GM18868 (cell line): ENCODE data around the gene S100A2.
"Not testable (repeated sequence)": the region's sequence is repeated elsewhere in the genome, so short reads cannot be mapped to it uniquely, and the experiment has no call there.

Source experiments
- ATAC-seq: cut with Tn5 transposase; IDR thresholded peaks from one replicate; pipeline ENCODE4 v1.9.1; 2021; ENCODE audit warnings: mild to moderate bottlenecking, moderate library complexity; ENCODE audit not compliant: unreplicated experiment

Gene S100A2

GRCh38 chr1:153566414-153567371 lies 1.0 kb upstream of the S100A2 start:
- ATAC-seq = peak; percentile 62

- ATAC-seq = no peak
Measured at GRCh38 chr1:153563991-153564390, 1.7 kb downstream of the S100A2 start.

DNA sequence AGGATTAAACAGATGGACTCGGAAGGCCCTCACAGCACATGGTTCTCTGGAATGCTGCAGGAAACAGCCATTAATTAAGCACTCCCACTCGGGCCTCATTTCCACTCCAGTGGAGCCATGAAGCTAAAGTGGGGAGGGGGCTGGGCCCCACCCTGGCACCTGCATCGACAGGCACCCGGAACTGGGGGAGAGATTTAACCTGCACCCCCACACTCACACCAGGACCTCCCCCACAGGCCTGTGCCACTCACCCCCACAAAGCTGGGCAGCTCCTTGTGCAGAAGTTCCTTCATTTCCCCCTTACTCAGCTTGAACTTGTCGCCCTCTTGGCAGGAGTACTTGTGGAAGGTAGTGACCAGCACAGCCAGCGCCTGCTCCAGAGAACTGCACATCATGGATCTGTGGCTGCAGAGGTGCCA lies 2.2 kb downstream of the S100A2 start:
- ATAC-seq = no peak

GRCh38 chr1:153562021-153562420 lies 3.6 kb downstream of the S100A2 start:
- ATAC-seq = not testable (repeated sequence)

GRCh38 chr1:153561466-153561985 lies 4.1 kb downstream of the S100A2 start:
- ATAC-seq = no peak

- no peak for ATAC-seq
Measured at GRCh38 chr1:153560771-153561465, 4.7 kb downstream of the S100A2 start.

DNA sequence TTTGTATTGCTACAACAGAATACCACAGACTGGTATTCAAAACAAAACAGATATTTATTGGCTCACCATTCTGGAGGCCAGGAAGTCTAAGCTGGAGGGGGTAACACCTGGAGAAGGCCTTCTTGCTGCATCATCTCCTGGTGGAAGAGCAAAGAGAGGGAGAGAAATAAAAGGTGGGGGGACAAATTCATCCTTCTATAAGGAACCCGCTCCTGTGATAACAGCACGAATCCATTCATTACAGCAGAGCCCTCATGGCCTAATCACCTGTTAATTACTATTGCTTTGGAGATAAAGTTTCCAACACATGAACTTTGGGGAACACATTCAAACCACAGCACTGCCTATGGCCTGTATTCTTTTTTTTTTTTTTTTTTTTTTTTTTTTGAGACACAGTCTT lies 5.4 kb downstream of the S100A2 start:
- ATAC-seq = no peak

GRCh38 chr1:153557877-153558276 lies 7.8 kb downstream of the S100A2 start:
- ATAC-seq = no peak

DNA sequence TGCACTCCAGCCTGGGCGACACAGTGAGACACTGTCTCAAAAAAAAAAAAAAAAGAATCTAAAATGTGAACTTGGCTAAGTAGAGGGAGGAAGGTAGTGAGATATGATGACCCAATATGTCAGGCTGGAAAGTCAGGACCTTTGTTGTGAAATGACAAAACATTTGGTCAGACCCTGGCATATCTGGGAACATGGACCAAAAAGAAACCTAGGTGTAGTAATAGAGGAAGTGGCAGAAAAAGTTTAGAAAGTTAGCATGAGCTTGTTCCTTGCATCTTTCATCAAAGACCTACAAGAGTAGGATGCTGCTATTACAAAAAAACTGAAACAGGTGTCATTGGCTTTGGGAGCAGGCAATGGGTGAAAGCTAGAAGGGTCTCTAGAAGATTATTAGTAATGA lies 9.3 kb downstream of the S100A2 start:
- no peak for ATAC-seq

DNA sequence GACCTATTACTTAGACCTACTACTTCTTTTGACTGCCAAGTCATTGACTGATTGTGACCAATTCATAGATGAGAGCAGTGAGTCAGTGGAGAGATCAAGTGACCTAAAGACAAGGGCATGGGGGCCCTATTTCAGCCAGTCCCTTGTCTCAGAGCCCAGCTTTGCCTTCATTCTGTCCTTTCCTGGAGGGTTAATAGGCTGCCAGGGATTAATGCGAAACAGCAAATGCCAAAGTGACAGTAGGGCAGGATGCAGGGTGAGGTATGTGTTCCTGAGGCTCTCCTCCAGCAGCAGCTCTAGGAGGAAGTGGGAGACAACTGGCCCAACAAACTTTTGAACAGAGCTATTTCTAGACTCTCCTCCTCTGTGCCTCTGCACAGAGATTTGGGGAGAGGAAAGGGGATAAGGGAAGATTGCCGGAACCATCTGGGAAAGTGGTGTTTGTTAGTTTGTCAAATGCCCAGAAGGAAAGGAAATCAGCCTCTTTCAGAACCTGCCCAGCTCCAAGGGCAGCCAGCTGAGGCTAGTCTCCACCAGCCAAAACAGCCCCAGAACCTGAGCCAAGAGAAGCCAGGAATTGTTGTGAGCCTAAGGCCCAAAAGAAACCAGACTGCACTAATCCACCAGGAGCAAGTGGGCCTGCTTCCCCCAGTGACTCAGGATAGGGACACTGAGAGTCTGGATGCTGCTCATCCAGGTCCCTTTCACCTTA lies 11.7 kb downstream of the S100A2 start:
- no peak for ATAC-seq

DNA sequence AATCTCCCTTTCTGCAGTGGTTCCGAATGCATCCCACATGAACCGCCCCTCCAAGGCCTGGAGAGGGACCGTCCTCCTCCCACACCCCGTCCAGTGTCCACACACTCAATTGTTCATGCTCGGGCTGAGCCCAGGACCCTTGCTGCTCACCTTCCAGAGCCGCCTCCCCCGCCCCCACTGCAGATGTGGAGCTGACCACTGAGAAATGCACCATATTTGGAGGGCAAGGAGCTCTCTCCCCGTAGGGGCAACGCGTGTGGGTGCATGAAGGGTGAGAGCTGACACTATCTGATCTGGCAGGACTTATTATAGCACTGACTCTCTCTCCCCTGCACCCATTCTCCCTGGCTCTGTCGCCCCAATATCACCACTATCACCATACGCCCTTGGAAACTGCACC lies 12.5 kb downstream of the S100A2 start:
- ATAC-seq = no peak

DNA sequence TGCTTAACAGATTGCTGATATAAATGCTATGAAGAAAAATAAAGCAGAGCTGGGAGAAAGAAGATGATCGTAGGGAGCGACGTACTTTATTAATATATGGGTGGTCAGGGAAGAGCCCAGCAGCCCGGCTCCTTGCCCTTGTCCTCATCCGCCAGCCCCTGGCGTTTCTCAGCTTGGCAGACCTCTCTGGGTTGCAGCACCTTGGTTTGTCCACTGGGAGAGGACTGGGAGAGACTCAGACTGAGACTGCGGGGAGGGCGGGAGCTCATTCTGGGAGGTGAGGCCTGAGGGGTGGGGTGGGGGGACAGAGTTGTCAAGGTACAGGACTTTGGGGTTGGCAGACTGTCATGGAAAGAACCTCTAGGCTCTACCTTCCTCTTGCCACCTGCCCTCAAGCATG lies 13.3 kb downstream of the S100A2 start:
- no peak for ATAC-seq

- no peak for ATAC-seq
Measured at GRCh38 chr1:153550827-153551500, 14.7 kb downstream of the S100A2 start.

DNA sequence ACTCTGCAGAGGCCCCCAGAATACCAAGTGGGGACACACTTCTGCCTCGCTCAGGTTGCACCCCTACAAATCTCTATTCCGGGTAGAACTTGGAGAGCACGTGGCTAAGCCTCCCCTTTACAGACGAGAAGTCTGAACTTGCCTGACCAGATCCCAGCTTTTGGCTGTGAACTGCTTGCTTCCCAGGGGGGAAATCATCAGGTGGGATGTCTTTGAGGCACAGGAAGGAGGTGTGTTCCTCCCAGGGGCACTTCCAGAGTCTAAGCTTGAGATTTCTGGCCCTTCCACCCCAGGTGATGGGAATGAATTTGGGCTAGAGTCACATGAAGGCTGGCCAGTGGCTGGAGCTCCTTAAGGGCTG lies 15.3 kb downstream of the S100A2 start:
- ATAC-seq = no peak

DNA sequence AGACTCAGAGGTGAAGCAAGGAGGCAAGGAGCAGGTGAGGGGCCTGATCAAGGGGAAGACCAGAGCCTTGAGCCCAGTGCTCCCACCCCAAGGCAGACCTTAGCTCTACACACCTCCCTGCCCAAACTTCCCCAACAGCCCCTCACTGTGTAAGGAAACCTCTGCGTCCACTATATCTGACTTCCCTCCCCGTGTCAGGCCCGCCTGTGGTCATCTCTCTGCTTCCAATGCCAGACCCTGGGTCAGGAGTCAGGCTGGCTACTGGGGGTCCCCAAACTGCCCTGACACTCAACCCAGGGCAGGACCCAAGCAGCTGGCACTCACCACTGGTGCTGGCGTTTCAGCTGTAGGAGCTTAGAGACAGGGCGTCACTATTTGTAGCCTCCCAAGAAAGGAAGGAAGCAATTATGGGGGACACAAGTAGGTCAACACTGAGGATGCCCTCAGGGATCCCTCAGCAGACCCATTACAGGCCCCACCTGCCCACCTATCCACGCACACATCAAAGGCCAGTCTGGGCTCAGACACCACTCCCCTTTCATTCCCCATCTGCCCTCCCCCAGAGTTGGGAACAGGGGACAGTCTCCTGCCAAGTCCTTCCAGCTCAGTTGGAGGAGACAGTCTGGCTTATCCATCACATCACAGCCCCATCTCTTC lies 15.8 kb downstream of the S100A2 start:
- ATAC-seq = no peak

GRCh38 chr1:153548722-153549688 lies 16.6 kb downstream of the S100A2 start, which contains the start of gene S100A3:
Gene S100A3 (minus strand): TSS chr1:153549258. CDS start chr1:153548485, 773 bp downstream.
- ATAC-seq = no peak

GRCh38 chr1:153547560-153548551 lies 17.8 kb downstream of the S100A2 start:
- no peak for ATAC-seq
